Spleen (tissue), 11 donors: ENCODE data around the gene WAC. TPM values are rescaled to one million over a fixed set of nuclear protein-coding genes. Genes with fewer than 3 reads are reported as not detected.
"Not testable (repeated sequence)": the region's sequence is repeated elsewhere in the genome, so short reads cannot be mapped to it uniquely, and the experiment has no call there.

Source experiments
- DNase-seq: peaks from one replicate; pipeline ENCODE4 v3.0.0-alpha.2; 2020
- H3K27ac ChIP-seq, 8 donors: fragments of 200-600 bp; sonication (generic) in 7 of 8; 1 replicate in 4 of 8; 2 replicates in 4 of 8; pipeline versions ENCODE4 v1.5.0 to v1.8.0; 2016 to 2021; ENCODE audit warnings: inconsistent platforms in 4 of 8, mild to moderate bottlenecking in 4 of 8, moderate library complexity in 1 of 8
- H3K27me3 ChIP-seq, 7 donors: fragments of 200-600 bp; sonication (generic) in 6 of 7; replicated peaks in 1 of 7; 1 replicate in 4 of 7; 2 replicates in 3 of 7; pipeline versions ENCODE4 v1.5.0 to v1.8.0; 2016 to 2021; ENCODE audit warnings: inconsistent platforms in 3 of 7, mild to moderate bottlenecking in 1 of 7
- H3K36me3 ChIP-seq, 6 donors: fragments of 200-600 bp; sonication (generic) in 5 of 6; 1 replicate in 4 of 6; 2 replicates in 2 of 6; pipeline versions ENCODE4 v1.5.0 to v1.8.0; 2016 to 2021; ENCODE audit warnings: inconsistent platforms in 2 of 6
- H3K4me1 ChIP-seq, 6 donors: fragments of 200-600 bp; sonication (generic) in 5 of 6; 1 replicate in 3 of 6; 2 replicates in 3 of 6; pipeline versions ENCODE4 v1.5.0 to v1.8.0; 2016 to 2021; ENCODE audit warnings: inconsistent platforms in 3 of 6
- H3K4me3 ChIP-seq, 8 donors: fragments of 200-600 bp; sonication (generic) in 7 of 8; 1 replicate in 4 of 8; 2 replicates in 4 of 8; pipeline versions ENCODE4 v1.5.0 to v1.8.0; 2016 to 2021; ENCODE audit warnings: inconsistent platforms in 4 of 8, mild to moderate bottlenecking in 4 of 8, moderate library complexity in 2 of 8
- H3K9me3 ChIP-seq, 8 donors: fragments of 200-600 bp; sonication (generic) in 7 of 8; 1 replicate in 4 of 8; 2 replicates in 4 of 8; pipeline versions ENCODE4 v1.5.0 to v1.8.0; 2016 to 2021; ENCODE audit warnings: inconsistent platforms in 4 of 8
- CTCF ChIP-seq, 11 experiments: fragments of 200-600 bp in 7 of 11; fragments of 450-650 bp in 4 of 11; sonication (generic) in 4 of 11; IDR thresholded peaks in 8 of 11; conservative IDR thresholded peaks in 3 of 11; 1 replicate in 7 of 11; 2 replicates in 4 of 11; pipeline versions ENCODE4 v1.4.0 to v1.8.0; 2016 to 2021; ENCODE audit warnings: antibody characterized with exemption in 11 of 11, inconsistent platforms in 4 of 11, mild to moderate bottlenecking in 1 of 11
- POLR2A ChIP-seq, 3 donors: fragments of 450-650 bp; IDR thresholded peaks; one replicate each; pipeline ENCODE4 v1.5.1; 2017; ENCODE audit warnings: antibody characterized with exemption in 3 of 3, mild to moderate bottlenecking in 1 of 3
- POLR2AphosphoS5 ChIP-seq, 3 donors: sonication (generic); formaldehyde crosslinking; IDR thresholded peaks; one replicate each; pipeline ENCODE4 v1.5.1; 2017; ENCODE audit warnings: antibody characterized with exemption in 3 of 3
- WGBS, 5 donors: extraction: QIAGEN DNeasy Blood & Tissue Kit in 3 of 5; methylation state at CpG; one replicate each; pipeline versions ENCODE4 v1.1.5 to v1.1.7; 2013 to 2018; 5-methylcytosine and 5-hydroxymethylcytosine counted together
- intact Hi-C: fragments of 100-400 bp; cut with DNase I; formaldehyde crosslinking; loops from one replicate; pipeline ENCODE4 v1.15.0; 2023; ENCODE audit warnings: low total_unique reads
- polyA plus RNA-seq, 3 donors: library from polyadenylated mRNA; stranded (reverse); fragments of 200-250 nt; gene quantifications; one replicate each; pipeline ENCODE4 v1.2.1, GENCODE V29; 2013
- total RNA-seq, 7 donors: library from RNA; depleted of rRNA in 3 of 7; stranded (reverse); fragments of >200 nt in 3 of 7; fragmentation: NEBNext Ultra II Directional in 4 of 7; extraction: Animal tissue kit (Norgen Biotek cat#: 25700) in 4 of 7; gene quantifications; one replicate each; pipeline versions ENCODE4 v1.1.0 to v1.2.1, GENCODE V29; 2016 to 2021
- donor health status: healthy with polysubstance abuse.
- donor health status: DM: no; HTN: no; CAD: no; lungs with moderate emphysema.
- donor health status: DM: no; HTN: no; CAD: no.
- donor health status: Bipolar disorder and iron deficiency.
- donor health status: healthy.
- donor health status: DM: no; HTN: no; CAD: no.
- donor health status: DM: yes; HTN: yes; CAD: no.

Gene WAC
- total and polyA plus RNA-seq, 10 donors = 29.6 to 181 (median 142) TPM

- H3K36me3 ChIP-seq = no peaks in the 10 kb centered on the region
- intact Hi-C loops = no loop called here
- no peaks in the 10 kb centered on the region for H3K9me3 ChIP-seq
- WGBS, 5 donors = 64 to 88% (median 72%) methylated on average over 2 of the region's 2 CpGs
- H3K27ac ChIP-seq = peak overlapping the region in 1 of 8 donors; percentile 5
- no peak for TF ChIP-seq POLR2AphosphoS5 (IDR thresholded peaks at IDR 0.05)
- no peak for TF ChIP-seq POLR2A (IDR thresholded peaks at IDR 0.05)
- TF ChIP-seq CTCF (IDR thresholded peaks at IDR 0.05 in 8 of 11, conservative IDR thresholded peaks at IDR 0.05 in 3 of 11) = no peak
- H3K27me3 ChIP-seq = no peaks in the 10 kb centered on the region
- no peak for DNase-seq
- H3K4me3 ChIP-seq = no peak overlapping the region
- H3K4me1 ChIP-seq = peaks cover 0 to 22% (median 0%) of the 10 kb centered on the region in 6 donors
Observed at GRCh38 chr10:28496481-28496961, 36.4 kb upstream of the WAC start.

- H3K27me3 ChIP-seq = no peaks in the 10 kb centered on the region
- intact Hi-C loops = no loop called here
- TF ChIP-seq CTCF (IDR thresholded peaks at IDR 0.05 in 8 of 11, conservative IDR thresholded peaks at IDR 0.05 in 3 of 11) = no peak
- TF ChIP-seq POLR2A (IDR thresholded peaks at IDR 0.05) = no peak
- no peak for TF ChIP-seq POLR2AphosphoS5 (IDR thresholded peaks at IDR 0.05)
- no peak overlapping the region for H3K4me3 ChIP-seq
- no peak overlapping the region for H3K27ac ChIP-seq
- H3K36me3 ChIP-seq = no peaks in the 10 kb centered on the region
- WGBS, 5 donors = 67 to 82% (median 68%) methylated on average over 3 of the region's 3 CpGs
- H3K9me3 ChIP-seq = no peaks in the 10 kb centered on the region
- DNase-seq = no peak
- H3K4me1 ChIP-seq = peaks cover 0 to 19% (median 0%) of the 10 kb centered on the region in 6 donors
Observed at GRCh38 chr10:28497313-28498126, 35.4 kb upstream of the WAC start.

GRCh38 chr10:28500203-28500602 lies 32.7 kb upstream of the WAC start:
- H3K36me3 ChIP-seq, H3K27ac ChIP-seq, DNase-seq, H3K4me1 ChIP-seq, H3K9me3 ChIP-seq, H3K4me3 ChIP-seq, intact Hi-C loops, H3K27me3 ChIP-seq: not testable (repeated sequence)
- WGBS, 5 donors = 59 to 75% (median 67%) methylated on average over 5 of the region's 5 CpGs

- TF ChIP-seq CTCF (IDR thresholded peaks at IDR 0.05 in 8 of 11, conservative IDR thresholded peaks at IDR 0.05 in 3 of 11) = no peak
- WGBS, 5 donors = 77 to 88% (median 87%) methylated on average over 3 of the region's 3 CpGs
- DNase-seq = no peak
- no peak overlapping the region for H3K27ac ChIP-seq
- no peaks in the 10 kb centered on the region for H3K9me3 ChIP-seq
- no peaks in the 10 kb centered on the region for H3K27me3 ChIP-seq
- intact Hi-C loops = no loop called here
- H3K4me1 ChIP-seq = peaks cover 0 to 5% (median 0%) of the 10 kb centered on the region in 6 donors
- H3K4me3 ChIP-seq = no peak overlapping the region
- no peaks in the 10 kb centered on the region for H3K36me3 ChIP-seq
Observed at GRCh38 chr10:28503114-28503513, 29.8 kb upstream of the WAC start.
